Measurements from ENCODE around the gene OR4D2. TPM values are rescaled to one million over a fixed set of nuclear protein-coding genes. Genes with fewer than 3 reads are reported as not detected.
"Not testable (repeated sequence)": the region's sequence is repeated elsewhere in the genome, so short reads cannot be mapped to it uniquely, and the experiment has no call there.

OR4D2 gene
- not detected in 2 replicates for total RNA-seq

- TF ChIP-seq CTCF (conservative IDR thresholded peaks at IDR 0.05; ENCODE audit: low read depth, low read length) = no peak
- H3K4me3 ChIP-seq (ENCODE audit: low read depth, low read length) = no peak within 1 kb of the TSS
- no peak for DNase-seq (ENCODE audit: low read depth)
These were observed at the start of gene OR4D2 for GRCh38 chr17:58166682-58167081. Gene OR4D2 (plus strand): TSS chr17:58166982. CDS start chr17:58169656, 2,674 bp downstream.

GRCh38 chr17:58117382-58117781 is 49.4 kb upstream of the OR4D2 start:
- no peak overlapping the region for H3K4me3 ChIP-seq (ENCODE audit: low read depth, low read length)
- TF ChIP-seq CTCF (conservative IDR thresholded peaks at IDR 0.05; ENCODE audit: low read depth, low read length) = no peak
- no peak for DNase-seq (ENCODE audit: low read depth)

- H3K4me3 ChIP-seq (ENCODE audit: low read depth, low read length) = no peak overlapping the region
- TF ChIP-seq CTCF (conservative IDR thresholded peaks at IDR 0.05; ENCODE audit: low read depth, low read length) = no peak
- DNase-seq (ENCODE audit: low read depth) = no peak
These were observed 47.3 kb upstream of the OR4D2 start for GRCh38 chr17:58119491-58119890.

- TF ChIP-seq CTCF (conservative IDR thresholded peaks at IDR 0.05; ENCODE audit: low read depth, low read length) = no peak
- no peak for DNase-seq (ENCODE audit: low read depth)
- no peak overlapping the region for H3K4me3 ChIP-seq (ENCODE audit: low read depth, low read length)
These were observed 46.5 kb upstream of the OR4D2 start for GRCh38 chr17:58120195-58120822.

- peak; percentile 56 for TF ChIP-seq CTCF (conservative IDR thresholded peaks at IDR 0.05; ENCODE audit: low read depth, low read length)
- DNase-seq (ENCODE audit: low read depth) = no peak
- H3K4me3 ChIP-seq (ENCODE audit: low read depth, low read length) = no peak overlapping the region
These were observed 44.9 kb upstream of the OR4D2 start for GRCh38 chr17:58121925-58122324.

DNA sequence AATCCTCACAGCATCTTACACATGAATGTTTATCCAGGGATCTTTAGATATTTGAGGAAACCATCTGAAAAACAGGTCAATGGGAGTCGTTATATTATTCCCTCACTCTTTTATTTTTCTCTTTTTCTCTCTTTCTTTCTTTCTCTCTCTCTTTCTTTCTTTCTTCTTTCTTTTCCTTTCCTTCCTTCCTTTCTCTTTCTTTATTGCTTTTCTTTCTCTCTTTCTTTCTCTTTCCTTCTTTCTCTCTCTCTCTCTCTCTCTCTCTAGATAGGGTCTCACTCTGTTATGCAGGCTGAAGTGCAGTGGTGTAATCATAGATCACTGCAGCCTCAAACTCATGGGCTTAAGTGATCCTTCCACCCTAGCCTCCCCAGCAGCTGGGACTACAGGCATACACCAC is 38.9 kb upstream of the OR4D2 start:
- TF ChIP-seq CTCF (conservative IDR thresholded peaks at IDR 0.05; ENCODE audit: low read depth, low read length) = no peak
- DNase-seq (ENCODE audit: low read depth) = no peak

GRCh38 chr17:58132697-58133096 is 34.1 kb upstream of the OR4D2 start:
- not testable (repeated sequence) for DNase-seq (ENCODE audit: low read depth); H3K4me3 ChIP-seq (ENCODE audit: low read depth, low read length)

More for the DNA sequence above, 38.9 kb upstream of the OR4D2 start:
- H3K4me3 ChIP-seq (ENCODE audit: low read depth, low read length) = no peak overlapping the region
